GM08714 (cell line): Measurements from ENCODE around the gene MAP1LC3B.
"Not testable (repeated sequence)": the region's sequence is repeated elsewhere in the genome, so short reads cannot be mapped to it uniquely, and the experiment has no call there.

Source experiments
- H3K4me3 ChIP-seq: fragments of 200-500 bp; sonication (Bioruptor generic); 2 replicates; pipeline ENCODE4 v1.5.1; 2014; ENCODE audit warnings: mild to moderate bottlenecking, low read length, inconsistent platforms
- ZNF274 ChIP-seq: IDR thresholded peaks from 2 replicates; pipeline ENCODE4 v1.6.1; 2012; ENCODE audit warnings: mild to moderate bottlenecking, low read depth, low read length

The MAP1LC3B gene

DNA sequence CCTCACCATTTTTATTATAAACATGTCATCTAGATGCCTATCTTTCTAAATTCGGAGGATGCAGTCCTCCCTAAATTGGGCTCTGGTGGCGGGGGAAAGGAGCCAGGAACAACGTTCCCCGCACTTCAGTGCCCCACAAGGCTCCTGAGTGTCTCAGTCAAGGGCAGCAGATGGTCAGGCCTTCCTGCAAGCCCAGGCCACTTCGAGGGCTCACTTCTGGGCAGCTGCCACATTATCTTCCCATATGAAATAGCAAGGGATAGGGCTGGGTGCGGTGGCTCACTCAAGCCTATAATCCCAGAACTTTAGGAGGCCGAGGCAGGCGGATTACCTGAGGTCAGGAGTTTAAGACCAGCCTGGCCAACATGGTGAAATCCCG is 40.8 kb upstream of the MAP1LC3B start:
- no peak for TF ChIP-seq ZNF274
- no peak overlapping the region for H3K4me3 ChIP-seq

DNA sequence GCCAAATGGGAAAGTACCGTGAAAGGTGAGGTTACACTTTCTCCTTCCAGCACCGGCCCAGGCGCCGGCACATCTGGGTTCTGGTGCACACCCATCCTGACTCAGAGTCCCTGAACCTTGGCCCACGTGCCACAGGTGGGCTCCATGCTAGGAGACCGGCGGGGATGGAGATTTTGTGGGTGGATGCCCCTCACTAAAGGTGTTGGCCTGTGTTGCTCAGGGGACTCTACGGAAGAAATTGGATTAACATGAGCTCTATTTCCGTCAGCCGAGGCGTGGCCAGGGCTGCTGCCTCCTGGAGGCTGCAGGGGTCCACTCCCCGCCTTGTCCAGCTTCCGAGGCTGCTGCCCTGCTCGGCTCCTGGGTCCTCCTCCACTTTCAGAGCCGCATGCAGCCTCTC is 39.3 kb upstream of the MAP1LC3B start:
- H3K4me3 ChIP-seq, result no peak overlapping the region
- no peak for TF ChIP-seq ZNF274

DNA sequence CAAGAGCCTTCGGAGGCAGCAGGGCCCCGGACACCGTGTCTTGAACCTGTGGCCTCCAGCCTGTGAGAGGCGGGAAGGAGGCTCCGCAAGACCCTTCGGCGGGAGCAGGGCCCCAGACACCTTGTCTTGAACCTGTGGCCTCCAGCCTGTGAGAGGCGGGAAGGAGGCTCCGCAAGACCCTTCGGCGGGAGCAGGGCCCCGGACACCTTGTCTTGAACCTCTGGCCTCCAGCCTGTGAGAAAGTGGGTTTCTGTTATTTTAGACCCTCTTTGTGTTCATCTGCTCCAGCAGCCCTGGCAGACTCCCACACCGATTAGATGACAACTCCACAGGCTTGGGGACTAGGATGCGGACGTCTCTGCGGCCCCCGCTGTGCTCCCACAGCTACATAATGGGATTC is 38.5 kb upstream of the MAP1LC3B start:
- no peak for TF ChIP-seq ZNF274

DNA sequence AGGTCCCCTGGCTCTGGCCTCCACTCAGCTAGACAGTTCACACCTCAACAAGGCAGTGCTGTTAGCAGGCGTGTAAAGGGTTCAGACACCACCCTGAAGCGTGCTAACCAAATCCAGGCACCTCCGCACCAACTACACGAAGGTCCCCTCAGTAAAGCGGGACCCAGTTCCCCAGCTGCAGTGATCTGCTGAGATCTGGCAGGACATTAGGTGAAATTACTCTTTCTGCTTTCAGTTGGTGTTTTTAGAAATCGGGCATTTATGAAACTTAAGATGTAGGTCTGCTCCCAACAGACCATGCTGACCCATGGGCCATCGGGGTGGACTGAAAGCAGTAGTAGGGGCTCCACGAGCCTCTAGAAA is 35.7 kb upstream of the MAP1LC3B start:
- no peak for TF ChIP-seq ZNF274

More for the DNA sequence above, 38.5 kb upstream of the MAP1LC3B start:
- H3K4me3 ChIP-seq, result no peak overlapping the region

DNA sequence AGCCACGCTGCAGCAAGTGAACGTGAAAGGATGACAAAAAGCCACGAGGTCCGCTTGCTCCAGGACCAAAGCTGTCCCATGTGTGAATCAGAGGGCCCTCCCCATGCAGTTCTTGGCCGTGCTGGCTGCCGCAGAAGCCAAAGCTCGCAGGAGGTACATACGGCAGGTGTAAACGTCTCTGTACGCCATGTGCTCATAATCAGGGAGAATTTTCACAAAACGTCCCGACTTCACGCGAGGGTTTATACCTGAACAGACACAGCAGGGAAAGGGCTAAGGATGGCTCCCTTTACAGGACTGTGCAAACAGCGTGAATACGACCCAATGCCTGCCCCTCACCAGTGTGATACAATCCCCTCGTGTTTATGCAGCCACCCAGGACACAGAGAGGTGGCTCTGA is 33.9 kb upstream of the MAP1LC3B start:
- no peak overlapping the region for H3K4me3 ChIP-seq
- TF ChIP-seq ZNF274, result no peak

More for the DNA sequence above, 35.7 kb upstream of the MAP1LC3B start:
- H3K4me3 ChIP-seq, result no peak overlapping the region

DNA sequence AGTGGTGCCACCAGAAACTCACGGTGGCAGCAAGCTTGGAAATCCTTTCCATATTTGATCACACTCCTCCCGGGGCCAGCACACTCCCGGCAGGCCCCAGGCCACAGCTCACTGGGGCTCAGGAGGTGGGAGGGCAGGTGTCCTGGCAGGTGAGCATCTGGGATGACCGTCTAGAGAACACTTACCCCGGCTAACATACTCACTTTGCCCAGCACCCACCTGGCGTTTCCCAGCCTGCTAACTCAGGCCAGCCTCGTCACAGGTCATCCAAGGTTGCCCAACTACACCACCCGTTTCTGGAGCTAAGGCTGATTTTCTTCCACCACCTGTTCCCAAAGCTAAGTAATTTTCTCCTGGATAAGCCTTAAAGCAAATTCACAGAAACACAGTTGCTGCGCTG is 33.4 kb upstream of the MAP1LC3B start:
- no peak overlapping the region for H3K4me3 ChIP-seq
- TF ChIP-seq ZNF274, result no peak

DNA sequence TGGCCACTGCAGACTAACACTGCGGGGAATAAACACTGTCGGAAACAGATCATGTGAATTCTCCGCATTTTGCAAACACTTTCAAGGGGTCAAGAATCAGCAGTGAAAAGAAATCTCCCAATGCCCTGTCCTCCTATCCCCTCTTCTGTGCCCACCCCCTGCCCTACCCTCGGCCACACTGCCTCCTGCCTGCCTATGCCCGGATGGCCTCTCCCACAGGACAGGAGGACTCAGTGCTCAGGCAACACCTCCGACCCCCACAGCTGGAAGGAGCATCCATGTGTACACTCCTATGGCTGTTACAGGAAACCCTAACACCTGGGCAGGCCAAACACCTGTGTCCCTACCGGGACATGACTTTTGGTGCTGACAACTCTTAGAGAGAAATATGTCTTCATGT is 33.0 kb upstream of the MAP1LC3B start:
- no peak overlapping the region for H3K4me3 ChIP-seq
- TF ChIP-seq ZNF274, result no peak

DNA sequence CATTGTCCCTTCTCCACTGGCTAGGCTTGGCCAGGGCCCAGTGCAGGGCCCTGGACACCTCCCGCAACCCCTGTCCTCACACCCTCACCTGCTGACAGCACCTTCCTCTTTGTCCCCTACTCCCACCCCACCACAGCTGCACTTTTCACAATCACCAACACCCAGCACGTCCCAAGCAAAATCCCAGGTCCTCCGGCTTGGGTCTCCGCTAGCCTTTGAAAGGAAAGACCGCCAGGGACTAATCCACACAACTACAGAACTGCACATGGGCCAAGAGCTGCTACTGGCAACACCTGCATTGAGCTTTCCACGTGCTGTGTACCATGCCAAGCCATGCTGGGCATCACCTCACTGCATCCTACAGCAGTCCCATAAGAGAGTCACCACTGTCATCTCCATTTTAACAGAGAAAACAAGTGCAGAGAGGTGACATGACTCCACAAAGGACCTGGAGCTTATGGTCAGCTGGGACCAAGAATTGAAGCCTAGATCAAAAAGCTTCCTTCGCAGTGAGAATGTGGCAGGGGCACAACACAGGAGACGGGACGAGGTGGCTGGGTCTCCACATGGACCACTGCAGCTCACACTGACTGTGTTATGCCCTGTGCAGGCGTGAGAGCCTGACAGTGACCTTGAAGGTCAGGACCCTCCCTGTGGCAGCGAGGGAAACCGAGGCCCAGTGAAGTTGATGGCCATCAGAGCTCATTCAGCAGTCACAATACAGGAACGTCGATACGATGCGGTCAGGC is 31.1 kb upstream of the MAP1LC3B start:
- H3K4me3 ChIP-seq, result no peak overlapping the region
- no peak for TF ChIP-seq ZNF274

DNA sequence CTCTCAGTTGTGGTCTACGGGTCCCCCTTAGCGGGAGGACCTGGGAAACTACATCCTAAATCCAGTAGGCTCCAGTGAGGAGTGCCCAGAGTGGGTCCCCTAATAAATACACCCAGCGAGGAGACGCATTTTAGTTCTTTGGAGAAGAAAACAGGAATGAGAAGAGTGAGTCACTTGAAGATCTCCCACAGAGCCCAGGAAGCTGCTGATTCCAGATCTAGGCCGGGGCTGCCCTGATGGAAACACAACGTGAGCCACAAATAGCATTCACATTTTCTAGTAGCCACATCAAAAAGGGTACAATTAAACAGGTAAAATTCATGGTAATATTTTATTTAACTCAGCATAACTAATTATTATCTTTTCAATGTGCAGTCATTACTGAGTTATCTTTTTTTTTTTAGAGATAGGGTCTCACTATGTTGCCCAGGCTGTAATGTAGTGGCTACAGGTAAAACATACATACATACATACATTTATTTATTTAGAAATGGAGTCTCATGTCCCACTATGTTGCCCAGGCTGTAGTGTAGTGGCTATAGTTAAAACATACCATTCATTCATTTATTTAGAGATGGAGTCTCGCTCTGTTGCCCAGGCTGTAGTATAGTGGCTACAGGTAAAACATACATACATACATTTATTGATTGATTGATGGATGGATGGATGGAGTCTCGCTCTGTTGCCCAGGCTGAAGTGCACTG is 30.1 kb upstream of the MAP1LC3B start:
- no peak overlapping the region for H3K4me3 ChIP-seq
- no peak for TF ChIP-seq ZNF274

DNA sequence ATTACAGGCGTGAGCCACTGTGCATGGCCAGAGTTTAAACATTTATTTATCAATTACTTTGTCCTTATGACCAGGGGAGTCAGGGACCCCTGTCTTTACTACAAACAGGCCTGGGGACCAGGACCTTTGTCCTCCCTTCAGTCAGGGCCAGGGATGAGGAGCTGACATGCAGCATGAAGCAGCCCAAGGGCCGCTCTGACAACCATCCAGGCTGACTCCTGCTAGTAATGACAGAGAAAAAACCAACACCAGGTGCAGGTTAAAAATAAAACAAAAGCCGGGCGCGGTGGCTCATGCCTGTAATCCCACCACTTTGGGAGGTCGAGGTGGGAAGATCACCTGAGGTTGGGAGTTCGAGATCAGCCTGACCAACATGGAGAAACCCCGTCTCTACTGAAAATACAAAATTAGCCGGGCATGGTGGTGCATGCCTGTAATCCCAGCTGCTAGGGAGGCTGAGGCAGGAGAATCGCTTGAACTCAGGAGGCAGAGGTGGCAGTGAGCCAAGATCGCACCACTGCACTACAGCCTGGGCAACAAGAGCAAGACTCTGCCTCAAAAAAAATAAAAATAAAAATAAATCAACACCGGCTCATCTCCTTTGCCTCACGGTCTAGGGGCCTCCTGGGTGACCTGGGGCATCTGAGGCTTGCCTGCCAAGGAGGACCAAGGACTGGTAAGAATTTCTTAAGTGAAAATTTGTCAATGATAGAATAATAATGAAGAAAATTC is 29.1 kb upstream of the MAP1LC3B start:
- not testable (repeated sequence) for H3K4me3 ChIP-seq

DNA sequence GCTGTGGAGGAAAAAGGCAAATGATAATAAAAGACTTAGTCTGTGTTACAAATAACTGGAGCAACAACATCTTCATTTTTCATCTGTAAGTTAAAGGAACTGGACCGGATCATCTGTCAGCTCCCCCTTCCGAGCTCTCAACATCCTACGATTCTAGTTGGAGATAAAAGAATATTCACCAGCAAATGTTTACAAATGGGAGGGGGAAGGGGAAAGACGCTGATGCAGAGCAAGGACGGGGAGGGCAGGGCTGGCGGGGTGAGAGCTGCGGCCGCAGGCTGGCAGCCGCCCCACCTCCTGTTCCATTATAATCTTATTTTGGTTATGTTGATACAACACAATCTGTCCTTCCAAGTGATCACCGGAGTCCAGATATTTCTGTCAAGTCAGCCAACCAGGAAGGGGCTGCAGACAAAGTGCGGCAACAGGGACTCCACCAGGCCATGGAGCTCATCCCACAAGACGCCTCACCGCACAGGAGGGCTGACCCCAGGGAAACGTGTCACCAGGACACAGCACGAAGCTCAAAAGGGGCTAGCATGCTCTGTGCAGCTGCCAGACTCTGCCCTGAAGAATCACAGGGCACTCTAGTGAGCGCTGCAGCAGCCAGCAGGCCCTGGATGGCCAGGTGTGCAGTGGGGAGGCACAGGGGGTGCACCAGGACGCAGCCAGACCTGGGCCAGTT is 28.2 kb upstream of the MAP1LC3B start:
- no peak for TF ChIP-seq ZNF274
- H3K4me3 ChIP-seq, result no peak overlapping the region

DNA sequence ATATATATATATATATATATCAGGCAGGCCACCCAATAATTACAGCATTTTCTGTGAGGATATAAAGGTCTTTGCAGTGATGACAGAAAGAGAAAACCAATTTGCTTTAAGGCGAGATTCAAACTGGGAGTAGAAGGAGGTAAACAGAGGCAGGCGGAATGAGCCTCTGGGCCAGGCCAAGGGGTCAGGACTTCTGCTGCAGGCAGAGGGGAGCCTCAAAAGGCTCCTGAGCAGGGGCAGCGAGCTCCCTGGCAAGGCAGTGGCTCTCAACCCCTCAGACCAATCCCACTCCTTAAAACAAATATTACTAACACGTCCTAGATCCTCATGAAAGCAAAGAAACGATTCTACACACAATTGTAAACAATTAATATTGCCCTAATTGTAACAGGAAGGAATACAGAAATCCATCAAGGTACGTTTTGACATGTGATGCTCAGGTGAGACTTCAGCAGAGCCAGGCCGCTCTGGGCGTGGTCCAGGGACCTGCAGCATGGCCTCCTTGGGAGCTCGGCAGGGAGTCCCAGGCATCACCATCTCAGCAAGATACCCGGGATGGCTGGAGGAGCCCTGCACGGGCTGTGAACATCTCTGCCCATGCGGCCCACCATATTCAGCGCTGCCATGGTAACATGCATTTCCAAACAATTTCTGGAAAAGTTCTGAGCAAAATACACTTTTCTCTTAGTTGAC is 27.0 kb upstream of the MAP1LC3B start:
- no peak for TF ChIP-seq ZNF274
- H3K4me3 ChIP-seq, result no peak overlapping the region

DNA sequence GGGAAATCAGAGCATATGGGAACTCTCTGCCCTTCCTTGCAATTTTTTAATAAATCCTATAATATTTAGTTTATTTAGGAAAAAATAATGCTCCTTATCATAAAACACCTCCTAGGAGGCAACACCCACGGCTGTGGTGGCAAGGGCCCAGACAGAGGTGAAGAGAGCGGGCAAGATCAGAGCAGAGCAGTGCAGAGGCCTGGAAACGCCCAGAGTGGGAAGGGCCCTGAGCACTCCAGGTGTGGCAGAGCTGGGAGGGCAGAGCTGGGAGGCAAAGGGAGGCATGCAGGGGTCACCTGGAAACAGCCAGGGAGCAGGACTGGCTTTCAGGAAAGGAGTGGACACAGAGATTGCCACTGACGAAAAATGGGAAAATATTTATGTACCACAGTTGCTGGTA is 25.8 kb upstream of the MAP1LC3B start:
- H3K4me3 ChIP-seq, result no peak overlapping the region
- no peak for TF ChIP-seq ZNF274

DNA sequence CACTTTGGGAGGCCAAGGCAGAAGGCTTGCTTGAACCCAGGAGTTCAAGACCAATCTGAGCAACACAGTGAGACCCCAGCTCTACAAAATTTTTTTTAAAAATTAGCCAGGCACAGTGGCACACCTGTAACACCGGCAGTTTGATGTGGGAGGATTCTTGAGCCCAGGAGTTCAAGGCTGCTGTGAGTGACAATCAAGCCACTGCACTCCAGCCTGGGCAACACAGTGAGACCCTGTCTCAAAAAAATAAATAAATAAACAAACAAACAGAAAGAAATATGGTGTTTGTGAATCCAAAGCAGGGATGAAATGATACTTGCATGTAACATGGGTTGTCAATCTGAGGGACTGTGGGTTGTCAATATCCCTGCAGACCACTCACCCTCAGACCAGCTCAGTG is 25.2 kb upstream of the MAP1LC3B start:
- no peak overlapping the region for H3K4me3 ChIP-seq
- no peak for TF ChIP-seq ZNF274

DNA sequence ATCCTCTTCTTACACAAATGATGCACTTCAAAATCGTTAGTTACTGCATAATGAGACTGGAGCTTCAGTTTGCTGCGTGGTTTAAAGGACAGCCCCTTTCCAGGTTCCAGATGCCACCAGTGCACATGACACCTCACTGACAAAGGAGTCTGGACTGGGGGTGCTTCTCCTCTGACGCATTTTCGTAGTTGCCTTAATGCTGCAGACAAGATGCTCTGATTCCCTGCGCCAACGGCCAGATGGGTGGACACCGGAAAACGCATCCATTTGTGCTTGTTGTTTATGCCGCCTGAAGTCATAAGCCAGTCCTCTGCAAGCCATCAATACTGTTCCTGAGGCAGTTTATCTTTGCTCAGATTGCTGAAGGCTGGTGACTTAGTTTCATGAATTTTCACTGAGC is 24.6 kb upstream of the MAP1LC3B start:
- TF ChIP-seq ZNF274, result no peak

More for the DNA sequence above, 24.6 kb upstream of the MAP1LC3B start:
- no peak overlapping the region for H3K4me3 ChIP-seq
